Jurkat, Clone E6-1 (cell line): ENCODE measurements around the gene GSG1L. TPM values are rescaled to one million over a fixed set of nuclear protein-coding genes. Genes with fewer than 3 reads are reported as not detected.

Experiments
- DNase-seq: peaks from one replicate; pipeline ENCODE4 v3.0.0-alpha.2; 2011; ENCODE audit warnings: low read depth, low spot score
- H3K4me3 ChIP-seq: 2 replicates; pipeline ENCODE4 v1.5.1; 2011; ENCODE audit warnings: mild to moderate bottlenecking, low read length, control low read depth, moderate library complexity
- polyA plus RNA-seq: library from polyadenylated mRNA; unstranded; fragments of >200 nt; gene quantifications from one replicate; pipeline ENCODE4 v1.2.1, GENCODE V29; 2012; ENCODE audit warnings: missing spikeins; ENCODE audit not compliant: insufficient read length, insufficient read depth

GSG1L gene
- polyA plus RNA-seq, result not detected

DNA sequence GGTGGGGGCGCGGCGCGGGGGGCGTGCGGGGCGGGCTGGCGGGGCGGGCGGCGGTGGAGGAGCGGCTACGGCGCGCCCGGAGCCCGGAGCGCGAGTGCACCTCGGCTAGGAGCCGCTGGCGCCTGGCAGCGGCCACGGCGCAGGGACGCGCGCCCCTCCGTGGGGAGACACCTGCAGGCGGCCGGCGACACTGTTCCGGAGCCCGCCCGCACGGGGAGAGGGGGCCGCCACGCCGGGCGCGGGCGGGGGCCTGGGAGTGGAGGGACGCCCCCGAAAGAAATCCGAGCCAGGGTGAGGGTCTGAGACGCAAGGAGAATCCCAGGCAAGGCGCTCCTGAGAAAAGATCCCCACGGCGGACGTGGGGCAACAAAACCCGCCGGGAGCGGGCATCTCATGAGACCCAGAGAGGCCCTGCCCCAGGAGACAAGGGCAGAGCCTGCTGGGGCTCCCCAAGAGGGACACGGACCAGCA lies at the start of gene GSG1L:
TSS of gene GSG1L (minus strand) at position 124 of the 471 bp plus-strand sequence. CDS start 290 bp downstream, outside the sequence.
- no peak within 1 kb of the TSS for H3K4me3 ChIP-seq
- DNase-seq, result no peak

DNA sequence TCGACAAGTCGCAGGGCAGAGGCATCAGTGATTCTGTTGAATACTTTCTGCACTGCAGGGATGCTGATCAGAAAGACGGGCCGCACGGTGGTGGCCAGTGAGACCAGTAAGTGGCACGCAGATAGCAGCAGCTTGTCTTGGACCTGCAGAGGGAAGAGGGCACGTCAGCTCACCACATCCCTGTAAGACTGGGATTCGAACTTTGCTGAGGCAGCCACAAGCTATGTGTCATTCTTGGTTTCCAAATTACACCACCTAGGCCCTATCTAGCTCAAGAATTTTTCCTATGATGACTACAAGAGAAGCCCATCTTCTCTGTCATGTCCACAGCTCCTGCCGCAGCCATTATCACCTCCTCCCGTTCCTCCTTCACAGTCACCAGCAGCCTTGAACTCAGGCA lies 49.4 kb upstream of the GSG1L start:
- DNase-seq, result no peak
- no peak overlapping the region for H3K4me3 ChIP-seq

DNA sequence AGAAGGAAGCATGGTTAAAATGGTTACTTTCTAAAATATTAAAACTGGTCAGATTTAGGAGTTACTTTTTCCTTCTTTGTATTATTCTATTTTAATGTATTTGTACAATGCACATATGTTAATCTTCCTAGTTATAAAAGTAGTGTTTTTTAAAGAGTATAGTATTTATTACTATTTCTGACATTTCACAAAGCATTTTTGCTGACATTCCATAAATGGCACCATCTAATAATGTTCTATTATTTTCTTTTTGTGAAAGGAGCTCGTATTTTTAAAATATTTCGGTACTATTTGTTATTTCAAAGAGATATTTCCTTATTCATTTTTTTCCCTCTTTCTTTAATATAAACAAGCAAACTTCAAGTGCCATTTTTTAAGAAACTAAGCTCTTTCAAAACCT lies 47.5 kb upstream of the GSG1L start:
- DNase-seq, result no peak
- H3K4me3 ChIP-seq, result no peak overlapping the region

DNA sequence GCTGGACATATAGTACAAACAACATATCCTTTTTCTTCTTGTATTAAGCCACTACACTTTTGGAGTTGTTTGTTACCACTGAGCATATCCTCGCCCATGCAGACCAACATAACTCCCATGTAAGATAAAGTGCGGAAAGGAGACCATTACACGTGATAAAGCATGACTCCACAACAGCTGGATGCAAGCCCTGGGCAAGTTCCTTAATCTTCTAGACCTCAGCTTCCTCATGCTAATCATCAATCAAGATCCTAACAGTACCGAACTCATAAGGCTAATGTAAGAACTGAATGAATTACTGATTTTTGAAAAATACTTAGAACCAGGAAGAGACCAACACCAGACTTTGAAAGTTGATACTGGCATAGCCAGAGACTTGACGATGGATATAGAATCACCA lies 47.0 kb upstream of the GSG1L start:
- H3K4me3 ChIP-seq, result no peak overlapping the region
- no peak for DNase-seq

DNA sequence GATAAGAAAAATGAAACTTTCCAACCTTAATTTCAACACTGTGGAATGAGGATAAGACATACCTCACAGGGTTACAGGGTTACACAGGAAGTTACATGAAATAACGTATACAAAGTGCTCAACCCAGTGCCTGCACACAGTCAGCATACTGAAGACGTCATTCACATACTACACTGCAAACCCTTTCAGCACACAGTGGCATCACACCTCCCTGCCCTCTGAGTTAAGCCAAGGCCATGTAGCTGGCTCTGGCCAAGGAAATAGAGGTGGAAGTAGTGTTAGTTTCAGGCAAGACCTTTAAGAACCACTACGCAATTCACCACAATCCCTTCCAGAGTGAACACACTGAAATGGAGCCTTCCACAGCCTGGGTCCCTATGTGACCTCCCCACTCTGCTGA lies 46.6 kb upstream of the GSG1L start:
- H3K4me3 ChIP-seq, result no peak overlapping the region
- DNase-seq, result no peak

DNA sequence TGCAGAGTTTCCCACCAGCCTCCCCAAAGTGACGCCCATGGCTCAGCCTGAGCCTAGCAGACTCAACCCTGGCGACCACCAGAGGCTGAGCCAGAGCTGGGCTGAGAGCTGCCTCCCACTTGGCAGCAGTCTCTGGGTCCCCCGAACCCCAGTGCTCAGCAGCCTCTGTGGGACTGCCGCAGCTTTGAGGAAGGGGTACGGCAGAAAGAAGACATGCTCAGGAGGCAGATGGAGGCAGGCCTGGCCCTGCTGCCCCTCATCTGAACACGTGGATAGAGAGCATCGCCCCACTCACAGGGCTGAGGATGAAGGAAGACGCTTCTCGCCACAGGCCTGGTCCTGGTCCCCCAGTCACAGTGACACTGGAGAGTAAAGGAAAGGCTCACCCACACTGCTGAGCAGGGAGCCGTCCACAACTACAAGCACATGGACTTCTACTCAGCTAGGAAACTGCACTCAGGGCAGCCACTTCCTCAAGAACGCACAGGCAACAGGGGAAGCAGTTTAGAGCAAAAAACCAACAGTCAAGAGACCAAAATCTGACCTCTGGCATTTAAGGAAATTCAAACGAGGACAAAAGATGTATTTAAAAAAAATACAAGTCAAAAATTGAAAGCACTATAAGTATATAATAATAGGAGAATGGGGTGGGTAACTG lies 45.2 kb upstream of the GSG1L start:
- no peak for DNase-seq

DNA sequence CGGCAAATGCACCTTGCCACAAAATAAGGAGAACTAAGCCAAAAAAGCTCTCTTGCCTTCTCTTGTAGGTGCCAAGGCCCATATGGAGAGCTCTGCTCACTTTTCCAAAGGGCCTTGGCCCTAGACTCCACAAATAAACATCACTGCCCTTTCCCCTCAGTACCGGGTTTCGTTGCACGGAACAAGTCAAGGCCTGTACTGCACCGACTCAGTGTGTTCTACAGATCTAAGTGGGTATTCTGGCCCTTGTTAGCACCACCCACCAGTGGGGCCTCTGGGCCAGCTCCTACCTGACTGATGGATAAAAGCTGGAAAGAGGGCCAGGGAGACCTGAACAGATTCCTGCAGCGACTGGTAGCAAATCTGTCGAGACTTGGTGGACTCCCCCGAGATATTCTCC lies 43.7 kb upstream of the GSG1L start:
- H3K4me3 ChIP-seq, result no peak overlapping the region
- no peak for DNase-seq

More for the DNA sequence above, 45.2 kb upstream of the GSG1L start:
- H3K4me3 ChIP-seq, result no peak overlapping the region

DNA sequence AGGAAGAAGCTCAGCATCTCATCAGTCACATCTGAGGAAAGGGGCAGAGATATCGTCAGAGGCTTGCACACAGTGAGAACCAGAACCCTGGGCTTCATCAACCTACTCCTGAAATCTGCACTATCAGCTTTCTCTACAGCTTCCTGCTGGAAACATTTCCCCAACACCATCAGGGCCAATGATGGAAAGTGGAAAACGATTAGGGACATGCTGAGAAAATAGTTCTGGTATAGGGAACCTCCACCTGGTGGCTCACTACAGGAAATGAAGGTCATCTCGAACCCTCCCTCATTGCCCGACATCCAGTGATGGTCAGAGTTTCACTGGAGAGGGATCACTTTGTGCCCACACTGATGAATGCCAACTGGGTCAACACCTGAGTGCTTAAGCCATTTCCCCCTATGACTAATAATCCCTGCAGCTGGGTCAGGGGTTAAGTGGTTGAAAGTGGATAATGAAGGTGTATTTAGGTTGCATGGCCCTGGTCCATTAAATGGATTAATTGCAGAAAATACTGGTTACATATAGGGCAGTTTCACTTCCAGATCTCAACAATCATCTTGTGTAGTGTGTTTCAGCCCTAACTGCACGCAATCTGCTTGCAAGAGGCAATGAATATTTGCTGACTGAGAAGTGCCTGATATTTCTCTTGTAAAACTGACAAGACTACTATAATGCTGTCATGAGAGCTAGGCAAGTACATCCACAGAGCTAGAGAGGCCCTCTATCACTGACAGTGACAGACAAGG lies 43.1 kb upstream of the GSG1L start:
- no peak overlapping the region for H3K4me3 ChIP-seq
- DNase-seq, result no peak

DNA sequence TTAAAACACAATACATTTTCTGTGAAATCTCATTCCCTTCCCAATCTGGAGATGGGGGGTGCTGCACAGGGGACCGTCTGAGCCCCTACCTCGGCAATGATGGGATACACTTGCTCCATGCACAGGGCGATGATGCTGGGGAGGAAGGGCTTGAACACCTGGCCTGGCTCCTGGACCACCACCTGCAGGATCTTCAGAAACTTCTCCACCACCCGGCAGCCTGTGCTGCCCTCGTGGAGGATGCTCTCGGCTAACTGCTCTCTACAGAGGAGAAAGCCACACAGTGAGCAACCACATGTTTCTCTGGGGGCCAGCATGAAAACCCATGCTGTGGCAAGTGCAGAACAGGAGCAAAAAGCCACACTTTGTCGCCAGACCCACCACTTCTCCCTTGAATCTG lies 42.4 kb upstream of the GSG1L start:
- no peak overlapping the region for H3K4me3 ChIP-seq
- no peak for DNase-seq

DNA sequence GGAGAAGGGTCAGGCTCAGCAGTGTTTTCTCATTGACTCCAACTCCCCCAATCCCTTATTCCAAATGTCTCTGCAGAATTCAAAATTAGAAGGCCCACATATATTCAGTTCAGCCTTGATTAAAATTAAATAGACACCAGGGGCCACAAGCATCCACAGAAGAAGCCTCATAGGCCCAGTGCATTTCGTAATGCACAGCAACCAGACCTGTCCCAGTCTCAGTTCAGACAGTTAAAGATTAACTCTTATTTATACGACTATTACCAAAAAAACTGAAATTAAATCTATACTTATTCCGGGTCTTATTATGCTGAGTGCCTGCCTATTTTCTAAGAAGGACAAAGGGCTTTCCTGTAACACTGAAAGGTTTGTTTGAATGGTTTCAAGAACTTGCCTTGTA lies 41.8 kb upstream of the GSG1L start:
- no peak for DNase-seq
- no peak overlapping the region for H3K4me3 ChIP-seq

DNA sequence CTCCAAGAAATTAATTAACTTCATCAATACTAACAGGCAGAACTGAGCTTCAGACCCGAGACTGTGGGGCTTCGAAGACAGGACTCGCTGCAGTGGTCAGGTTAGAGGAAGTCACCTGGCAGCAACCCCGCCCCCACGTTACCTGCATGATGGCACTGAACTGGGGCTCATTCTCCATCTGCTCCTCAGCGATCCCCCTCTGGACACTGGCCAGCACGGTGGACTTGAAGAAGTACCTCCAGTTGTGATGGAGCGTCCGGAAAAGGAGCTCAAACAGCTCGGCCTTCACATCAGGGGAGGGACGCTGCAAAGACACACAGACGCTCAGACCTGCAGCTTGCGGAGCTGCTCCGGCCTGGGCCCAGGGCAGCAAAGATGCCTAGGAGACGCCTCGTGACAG lies 40.9 kb upstream of the GSG1L start:
- no peak overlapping the region for H3K4me3 ChIP-seq
- no peak for DNase-seq

DNA sequence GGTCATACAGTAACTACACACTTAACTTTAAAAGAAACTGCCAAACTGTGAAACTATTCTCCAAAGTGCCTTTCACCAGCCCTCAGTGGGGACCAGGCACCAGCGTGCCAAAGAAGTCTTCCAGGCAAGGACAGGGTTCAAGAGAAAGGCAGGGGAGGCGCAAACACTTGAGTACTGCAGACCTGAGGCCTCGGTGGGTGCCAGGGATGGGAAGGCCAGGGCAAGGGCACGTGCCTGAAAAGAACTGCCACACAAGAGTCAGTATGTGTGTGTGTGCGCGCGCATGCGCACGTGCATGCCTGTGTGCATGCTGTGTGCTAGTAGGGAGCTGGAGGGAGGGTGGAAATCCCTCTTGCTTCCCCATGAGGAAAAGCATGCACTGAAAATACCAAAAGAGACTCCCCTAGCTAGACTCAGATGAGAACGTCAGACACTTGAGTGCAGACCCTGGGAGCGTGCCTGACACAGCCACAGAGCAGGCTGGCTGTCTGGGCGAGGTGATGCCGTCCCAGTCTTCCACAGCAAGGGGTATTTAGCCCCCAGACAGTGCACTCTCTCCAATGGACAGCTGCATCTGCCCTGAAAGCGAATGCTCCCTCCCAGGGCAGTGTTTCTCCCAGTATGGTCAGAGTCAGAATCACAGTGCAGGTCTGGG lies 40.1 kb upstream of the GSG1L start:
- H3K4me3 ChIP-seq, result no peak overlapping the region
- DNase-seq, result no peak

DNA sequence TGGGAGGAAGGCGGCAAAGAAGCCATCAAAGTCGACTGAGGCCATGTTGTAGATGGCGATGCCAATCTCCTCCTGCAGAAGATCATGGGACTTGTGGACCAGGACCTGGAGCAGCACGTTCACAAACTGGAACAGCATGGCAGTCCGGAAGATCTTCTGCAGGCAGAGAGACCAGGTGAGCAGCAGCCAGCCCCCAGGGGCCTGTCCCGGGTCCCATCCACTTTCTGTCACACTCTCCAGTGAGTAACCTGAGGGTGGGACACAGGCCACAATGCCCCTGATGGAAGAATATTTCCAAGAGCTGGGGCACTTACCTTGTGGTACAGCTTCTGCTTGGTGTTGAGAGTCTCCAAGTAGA lies 38.0 kb upstream of the GSG1L start:
- no peak overlapping the region for H3K4me3 ChIP-seq
- no peak for DNase-seq

DNA sequence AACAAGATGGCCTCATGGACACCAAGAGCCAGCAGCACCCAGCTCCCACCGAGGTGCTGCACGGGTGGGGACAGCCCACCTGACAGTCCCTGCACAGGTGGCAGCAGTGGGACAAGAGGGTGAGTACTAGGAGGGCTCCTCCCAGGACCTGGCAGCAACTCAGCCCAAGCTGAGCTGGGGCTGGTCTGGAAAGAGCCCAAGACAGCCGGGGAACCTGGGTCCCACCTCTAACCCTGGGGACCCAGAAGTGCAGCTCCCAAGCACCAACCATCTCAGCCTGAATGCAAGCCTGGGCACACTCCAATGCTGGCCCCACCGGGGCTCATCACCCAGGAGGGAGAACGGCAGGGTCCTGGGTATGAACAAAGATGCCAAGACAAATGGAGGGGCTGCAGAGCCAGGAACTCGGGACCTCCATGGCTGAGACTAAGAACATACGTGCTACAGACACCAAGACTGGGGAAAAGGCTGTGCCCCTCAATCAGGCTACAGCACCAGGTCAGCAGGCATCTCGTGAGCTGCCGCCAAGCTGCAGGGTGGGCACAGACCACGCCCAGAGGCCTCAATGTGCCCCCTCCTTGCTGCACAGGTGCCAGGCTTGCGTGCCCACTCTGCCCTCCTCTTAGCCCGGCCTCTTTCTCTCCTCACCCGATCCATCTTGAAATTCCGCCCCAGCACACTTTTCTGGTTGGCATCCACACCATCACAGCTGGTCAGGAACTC lies 37.5 kb upstream of the GSG1L start:
- no peak overlapping the region for H3K4me3 ChIP-seq
- DNase-seq, result no peak

DNA sequence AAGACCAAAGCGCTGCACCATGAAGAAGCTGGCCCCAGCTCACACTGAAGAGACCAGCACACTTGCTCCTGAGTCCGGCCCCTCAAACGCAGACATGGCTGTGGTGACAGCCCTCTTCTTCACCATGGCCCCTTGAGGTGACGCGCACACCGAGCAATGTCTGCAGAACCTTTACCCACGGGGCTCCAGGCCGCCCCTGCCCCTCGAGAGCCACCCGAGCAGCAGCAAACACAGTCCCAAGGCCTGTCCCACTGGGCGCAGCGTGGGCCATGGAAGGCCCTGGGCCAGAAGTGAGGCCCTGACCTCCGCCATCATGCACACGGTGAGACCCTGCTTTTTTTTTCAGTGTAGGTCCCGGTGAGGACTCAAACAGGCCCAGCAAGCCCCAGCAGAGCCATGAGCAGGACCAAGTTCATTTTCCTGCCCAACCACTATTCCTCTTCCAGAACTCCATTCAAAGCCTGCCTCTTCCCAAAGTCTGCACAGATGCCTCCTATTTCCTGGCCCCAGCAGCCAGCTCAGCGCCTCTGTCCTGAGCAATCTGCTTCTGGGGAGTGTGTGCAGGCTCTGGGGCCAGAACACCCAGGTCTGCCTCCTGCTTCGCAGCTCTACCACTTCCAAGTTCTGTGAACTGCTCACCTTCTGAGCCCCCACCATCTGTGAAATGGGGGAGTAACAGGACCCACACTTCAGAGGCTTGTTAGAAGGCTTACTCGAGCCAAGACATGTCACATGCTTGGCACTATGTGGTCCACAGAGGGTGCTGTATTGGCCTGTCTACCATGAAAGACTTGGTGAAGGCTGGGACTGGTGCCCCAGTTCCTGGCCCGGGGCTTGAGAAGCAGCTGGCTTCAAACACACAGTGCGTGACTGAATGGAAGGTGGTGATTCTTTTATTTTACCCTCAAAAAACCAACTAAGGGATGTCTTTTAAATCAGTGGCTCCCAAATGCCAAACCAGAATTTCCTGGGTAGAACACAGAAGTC lies 35.7 kb upstream of the GSG1L start:
- no peak overlapping the region for H3K4me3 ChIP-seq
- no peak for DNase-seq

DNA sequence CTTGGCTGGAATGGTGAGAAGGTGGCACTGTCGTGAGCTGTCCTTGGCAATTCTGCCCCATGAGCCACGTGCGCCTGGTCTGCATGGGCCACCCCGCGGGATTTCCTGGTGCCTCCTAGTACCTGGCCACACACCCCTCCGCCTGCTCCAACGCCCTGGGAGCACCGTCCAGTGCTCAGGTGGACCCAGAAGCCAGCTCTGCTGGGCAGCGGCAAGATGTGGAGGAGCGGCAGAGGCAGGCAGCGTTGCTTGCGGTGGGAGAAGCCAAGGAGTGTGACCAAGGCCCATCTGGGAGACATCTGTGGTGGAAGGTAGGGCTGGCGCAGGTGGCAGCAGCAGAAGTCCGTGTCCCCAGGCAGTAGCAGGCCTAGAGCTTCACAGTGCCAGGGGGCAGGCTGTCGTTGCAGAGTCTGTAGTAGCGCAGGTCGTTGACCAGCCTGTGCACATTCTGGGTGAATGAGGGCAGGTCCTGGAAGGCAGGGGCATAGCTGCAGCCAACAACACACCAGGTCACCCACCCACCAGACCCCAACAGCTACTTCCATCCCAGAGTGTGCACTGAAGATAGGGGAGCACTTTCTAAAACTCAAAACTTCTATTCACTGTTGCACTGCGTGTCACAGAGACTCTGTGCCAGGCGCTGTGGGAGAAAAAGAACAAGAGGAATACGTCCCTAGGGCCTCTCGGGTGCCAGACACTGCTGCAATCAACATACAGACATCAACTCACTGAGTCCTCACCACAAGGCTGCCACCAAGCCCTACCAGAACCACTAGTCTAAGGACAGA lies 34.9 kb upstream of the GSG1L start:
- no peak overlapping the region for H3K4me3 ChIP-seq
- DNase-seq, result no peak

DNA sequence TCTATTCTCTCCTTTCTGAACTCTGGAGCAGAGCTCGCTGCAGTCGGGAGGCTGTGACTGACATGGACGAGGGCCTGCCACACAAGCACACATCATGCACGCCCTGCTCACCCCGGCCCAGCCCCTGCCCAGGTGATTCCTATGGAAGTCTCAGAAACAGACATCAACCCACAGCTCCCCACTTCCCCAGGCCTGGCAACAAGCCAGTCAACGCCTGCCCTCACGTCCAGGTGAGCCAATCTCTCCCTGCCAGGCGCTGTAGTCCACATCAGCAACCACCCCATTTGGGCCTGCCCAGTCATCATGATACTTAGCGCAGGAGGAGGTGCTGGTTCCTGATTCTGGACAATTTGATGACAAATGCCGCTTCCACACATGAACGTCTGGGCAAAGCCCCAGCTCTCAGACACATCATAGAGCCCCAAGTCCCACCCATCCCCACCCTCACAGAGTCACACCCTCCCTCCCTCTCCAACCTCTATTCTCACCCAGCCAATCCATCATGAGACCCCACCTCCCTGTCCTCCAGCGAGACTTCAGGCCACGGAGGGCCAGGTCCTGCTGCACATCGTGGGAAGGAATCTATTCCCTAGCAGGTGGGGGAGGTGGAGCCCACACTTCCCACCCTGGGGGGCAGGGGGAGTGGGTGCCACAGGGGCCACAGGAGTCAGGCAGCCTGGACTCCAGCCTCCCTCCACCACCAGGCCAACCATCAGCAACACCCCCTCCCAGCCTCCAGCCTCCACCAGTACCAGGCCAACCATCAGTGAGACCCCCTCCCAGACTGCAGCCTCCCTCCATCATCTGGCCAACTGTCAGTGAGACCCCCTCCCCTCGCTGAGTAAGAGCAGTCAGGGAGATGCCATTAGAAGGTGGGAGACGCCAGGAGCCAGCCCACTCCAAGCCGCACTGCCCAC lies 33.7 kb upstream of the GSG1L start:
- no peak for DNase-seq
- H3K4me3 ChIP-seq, result no peak overlapping the region
